Sigmoid colon (tissue), 4 donors: ENCODE measurements around the gene ACOX1.

Experiments used
- POLR2AphosphoS5 ChIP-seq, 4 donors: sonication (generic); formaldehyde crosslinking; IDR thresholded peaks; one replicate each; pipeline ENCODE4 v1.6.1; 2017; ENCODE audit warnings: antibody characterized with exemption in 4 of 4
- TF ChIP-seq, protein P1 (sequence below), 4 experiments: fragments of 450-650 bp in 3 of 4; fragments of 200-600 bp in 1 of 4; IDR thresholded peaks; one replicate each; pipeline ENCODE4 v1.5.1; 2016 to 2019; ENCODE audit warnings: antibody characterized with exemption in 4 of 4, mild to moderate bottlenecking in 3 of 4, moderate library complexity in 2 of 4

- TF ChIP-seq, protein P1, sequence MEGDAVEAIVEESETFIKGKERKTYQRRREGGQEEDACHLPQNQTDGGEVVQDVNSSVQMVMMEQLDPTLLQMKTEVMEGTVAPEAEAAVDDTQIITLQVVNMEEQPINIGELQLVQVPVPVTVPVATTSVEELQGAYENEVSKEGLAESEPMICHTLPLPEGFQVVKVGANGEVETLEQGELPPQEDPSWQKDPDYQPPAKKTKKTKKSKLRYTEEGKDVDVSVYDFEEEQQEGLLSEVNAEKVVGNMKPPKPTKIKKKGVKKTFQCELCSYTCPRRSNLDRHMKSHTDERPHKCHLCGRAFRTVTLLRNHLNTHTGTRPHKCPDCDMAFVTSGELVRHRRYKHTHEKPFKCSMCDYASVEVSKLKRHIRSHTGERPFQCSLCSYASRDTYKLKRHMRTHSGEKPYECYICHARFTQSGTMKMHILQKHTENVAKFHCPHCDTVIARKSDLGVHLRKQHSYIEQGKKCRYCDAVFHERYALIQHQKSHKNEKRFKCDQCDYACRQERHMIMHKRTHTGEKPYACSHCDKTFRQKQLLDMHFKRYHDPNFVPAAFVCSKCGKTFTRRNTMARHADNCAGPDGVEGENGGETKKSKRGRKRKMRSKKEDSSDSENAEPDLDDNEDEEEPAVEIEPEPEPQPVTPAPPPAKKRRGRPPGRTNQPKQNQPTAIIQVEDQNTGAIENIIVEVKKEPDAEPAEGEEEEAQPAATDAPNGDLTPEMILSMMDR (IDR thresholded peaks at IDR 0.05), result no peak
- no peak for TF ChIP-seq POLR2AphosphoS5 (IDR thresholded peaks at IDR 0.05)
Measured at GRCh38 chr17:75921596-75921995, 57.4 kb downstream of the ACOX1 start.
